ENCODE data around the gene PLD4.
"Not testable (repeated sequence)": the region's sequence is repeated elsewhere in the genome, so short reads cannot be mapped to it uniquely, and the experiment has no call there.

The PLD4 gene

GRCh38 chr14:104912053-104912452 lies 12.6 kb upstream of the PLD4 start:
- Histone ChIP-seq H3K27me3 (ENCODE audit: control insufficient read depth in 1 of 2, insufficient read depth in 2 of 2, low read length in 2 of 2) (no peaks in the 10 kb centered on the region), H3K4me3 (ENCODE audit: low read depth in 1 of 2, low read length in 2 of 2) (no peak overlapping the region), H3K9ac (ENCODE audit: low read length) (no peak overlapping the region), H3K27ac (ENCODE audit: low read depth, low read length) (no peak overlapping the region), H3K36me3 (ENCODE audit: insufficient read depth, low read length) (no peaks in the 10 kb centered on the region), H3K9me3 (ENCODE audit: low read length) (peaks cover 4% of the 10 kb centered on the region), H3K4me1 (ENCODE audit: insufficient read depth, low read length) (no peaks in the 10 kb centered on the region)

DNA sequence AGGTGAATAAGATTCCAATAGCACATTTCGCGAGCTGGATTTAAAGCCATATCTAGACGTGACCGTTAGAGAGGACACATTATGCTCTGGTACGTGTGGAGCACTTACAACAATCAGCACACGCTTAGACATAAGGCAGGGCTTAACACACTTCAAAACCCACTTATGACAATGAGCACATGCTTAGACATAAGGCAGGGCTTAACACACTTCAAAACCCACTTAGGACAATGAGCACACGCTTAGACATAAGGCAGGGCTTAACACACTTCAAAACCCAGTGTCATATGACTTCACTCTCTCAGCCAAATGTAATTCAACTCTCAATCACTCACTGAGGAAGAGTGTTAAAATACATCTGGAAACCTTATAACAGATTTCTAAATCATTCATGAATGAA lies 11.2 kb upstream of the PLD4 start:
- no peaks in the 10 kb centered on the region for H3K36me3 ChIP-seq (ENCODE audit: insufficient read depth, low read length)
- peaks cover 4% of the 10 kb centered on the region for H3K9me3 ChIP-seq (ENCODE audit: low read length)
- H3K27ac ChIP-seq (ENCODE audit: low read depth, low read length) = no peak overlapping the region
- no peak overlapping the region for H3K4me3 ChIP-seq (ENCODE audit: low read depth in 1 of 2, low read length in 2 of 2)
- no peaks in the 10 kb centered on the region for H3K4me1 ChIP-seq (ENCODE audit: insufficient read depth, low read length)
- H3K9ac ChIP-seq (ENCODE audit: low read length) = no peak overlapping the region
- no peaks in the 10 kb centered on the region for H3K27me3 ChIP-seq (ENCODE audit: control insufficient read depth in 1 of 2, insufficient read depth in 2 of 2, low read length in 2 of 2)

- Histone ChIP-seq H3K27me3 (ENCODE audit: control insufficient read depth in 1 of 2, insufficient read depth in 2 of 2, low read length in 2 of 2) (no peaks in the 10 kb centered on the region), H3K9ac (ENCODE audit: low read length) (no peak overlapping the region), H3K27ac (ENCODE audit: low read depth, low read length) (no peak overlapping the region), H3K4me3 (ENCODE audit: low read depth in 1 of 2, low read length in 2 of 2) (no peak overlapping the region), H3K36me3 (ENCODE audit: insufficient read depth, low read length) (no peaks in the 10 kb centered on the region), H3K9me3 (ENCODE audit: low read length) (peaks cover 3% of the 10 kb centered on the region), H3K4me1 (ENCODE audit: insufficient read depth, low read length) (no peaks in the 10 kb centered on the region)
Measured at GRCh38 chr14:104917116-104917515, 7.6 kb upstream of the PLD4 start.

- H3K4me3 ChIP-seq (ENCODE audit: low read depth in 1 of 2, low read length in 2 of 2) = no peak overlapping the region
- no peaks in the 10 kb centered on the region for H3K9me3 ChIP-seq (ENCODE audit: low read length)
- no peaks in the 10 kb centered on the region for H3K27me3 ChIP-seq (ENCODE audit: control insufficient read depth in 1 of 2, insufficient read depth in 2 of 2, low read length in 2 of 2)
- H3K4me1 ChIP-seq (ENCODE audit: insufficient read depth, low read length) = no peaks in the 10 kb centered on the region
- H3K9ac ChIP-seq (ENCODE audit: low read length) = no peak overlapping the region
- no peaks in the 10 kb centered on the region for H3K36me3 ChIP-seq (ENCODE audit: insufficient read depth, low read length)
- no peak overlapping the region for H3K27ac ChIP-seq (ENCODE audit: low read depth, low read length)
Measured at GRCh38 chr14:104917993-104918392, 6.7 kb upstream of the PLD4 start.

DNA sequence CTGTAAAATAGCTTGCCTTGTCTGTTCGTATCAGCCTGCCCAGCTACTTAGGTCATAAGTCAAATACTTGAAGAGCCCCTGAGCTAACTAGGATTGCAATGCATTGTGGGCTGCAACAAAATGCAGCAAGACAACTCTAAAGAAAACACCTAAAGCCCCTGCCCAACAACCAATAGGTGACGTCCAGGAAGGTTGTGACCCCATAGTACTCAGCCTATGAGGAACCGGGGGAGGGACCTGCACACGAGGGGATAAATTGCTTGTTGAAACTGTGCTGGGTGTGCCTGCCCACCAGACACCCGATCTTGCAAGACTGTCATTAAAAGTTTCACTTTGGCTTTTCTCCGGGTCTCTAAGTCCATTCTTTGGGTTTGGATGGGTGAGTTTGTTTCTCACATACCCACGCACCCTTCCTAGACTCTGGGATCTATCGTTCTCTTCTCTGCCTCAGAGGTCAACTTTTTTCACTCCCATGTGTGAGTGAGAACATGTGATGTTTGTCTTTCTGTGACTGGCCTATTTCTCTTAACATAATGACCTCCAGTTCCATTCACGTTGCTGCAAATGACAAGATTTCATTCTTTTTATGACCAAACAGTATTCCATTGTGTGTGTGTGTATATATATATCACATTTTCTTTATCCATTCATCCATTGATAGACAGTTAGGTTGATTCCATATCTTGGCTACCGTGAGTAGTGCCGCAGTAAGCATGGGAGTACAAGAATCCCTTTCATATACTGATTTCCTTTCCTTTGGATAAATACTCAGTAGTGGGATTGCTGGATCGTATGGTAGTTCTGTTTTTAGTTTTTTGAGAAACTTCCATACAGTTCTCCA lies 5.3 kb upstream of the PLD4 start:
- not testable (repeated sequence) for H3K4me1 ChIP-seq (ENCODE audit: insufficient read depth, low read length); H3K9me3 ChIP-seq (ENCODE audit: low read length); H3K27me3 ChIP-seq (ENCODE audit: control insufficient read depth in 1 of 2, insufficient read depth in 2 of 2, low read length in 2 of 2); H3K4me3 ChIP-seq (ENCODE audit: low read depth in 1 of 2, low read length in 2 of 2); H3K27ac ChIP-seq (ENCODE audit: low read depth, low read length); H3K36me3 ChIP-seq (ENCODE audit: insufficient read depth, low read length); H3K9ac ChIP-seq (ENCODE audit: low read length)

- Histone ChIP-seq H3K9me3 (ENCODE audit: low read length) (no peaks in the 10 kb centered on the region), H3K9ac (ENCODE audit: low read length) (no peak overlapping the region), H3K27ac (ENCODE audit: low read depth, low read length) (no peak overlapping the region), H3K36me3 (ENCODE audit: insufficient read depth, low read length) (no peaks in the 10 kb centered on the region), H3K4me1 (ENCODE audit: insufficient read depth, low read length) (no peaks in the 10 kb centered on the region), H3K27me3 (ENCODE audit: control insufficient read depth in 1 of 2, insufficient read depth in 2 of 2, low read length in 2 of 2) (no peaks in the 10 kb centered on the region), H3K4me3 (ENCODE audit: low read depth in 1 of 2, low read length in 2 of 2) (no peak overlapping the region)
Measured at GRCh38 chr14:104919993-104920315, 4.7 kb upstream of the PLD4 start.

GRCh38 chr14:104923640-104924420 lies 849 bp upstream of the PLD4 start:
- H3K27me3 ChIP-seq (ENCODE audit: control insufficient read depth in 1 of 2, insufficient read depth in 2 of 2, low read length in 2 of 2) = no peaks in the 10 kb centered on the region
- no peaks in the 10 kb centered on the region for H3K4me1 ChIP-seq (ENCODE audit: insufficient read depth, low read length)
- H3K36me3 ChIP-seq (ENCODE audit: insufficient read depth, low read length) = no peaks in the 10 kb centered on the region
- H3K27ac ChIP-seq (ENCODE audit: low read depth, low read length) = no peak overlapping the region
- no peak overlapping the region for H3K4me3 ChIP-seq (ENCODE audit: low read depth in 1 of 2, low read length in 2 of 2)
- no peaks in the 10 kb centered on the region for H3K9me3 ChIP-seq (ENCODE audit: low read length)
- H3K9ac ChIP-seq (ENCODE audit: low read length) = no peak overlapping the region

DNA sequence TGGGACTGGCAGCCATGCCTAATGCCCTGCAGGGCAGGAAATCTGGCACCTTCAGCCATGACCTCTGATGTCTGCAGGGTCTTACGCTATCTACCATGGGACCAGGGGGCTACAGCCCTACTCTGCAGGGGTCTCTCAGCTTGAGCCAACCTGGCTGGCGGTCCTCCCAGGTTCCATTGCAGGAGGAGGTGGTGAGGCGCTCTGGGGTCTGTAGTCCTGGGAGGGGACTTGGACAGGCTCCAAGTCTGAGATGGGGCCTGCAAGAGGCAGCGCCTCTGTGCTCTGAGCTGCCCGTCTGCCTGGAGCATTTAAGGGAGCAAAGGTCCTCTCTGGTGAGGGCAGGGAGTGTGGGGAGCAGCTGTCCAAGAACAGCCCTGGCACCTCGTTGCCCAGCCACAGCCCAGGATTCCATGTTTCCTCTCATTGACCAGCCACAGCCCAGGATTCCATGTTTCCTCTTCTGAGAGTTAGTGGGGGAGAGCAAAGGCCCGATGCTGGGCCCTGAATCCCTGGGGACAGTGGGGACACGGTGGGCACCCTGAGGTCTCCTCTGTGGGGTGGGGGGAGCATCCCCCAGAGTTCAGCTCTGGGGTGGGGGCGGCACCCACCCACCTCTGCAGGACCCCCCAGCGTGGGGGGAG lies 655 bp downstream of the PLD4 start:
- Histone ChIP-seq H3K9ac (ENCODE audit: low read length) (no peak overlapping the region), H3K36me3 (ENCODE audit: insufficient read depth, low read length) (no peaks in the 10 kb centered on the region), H3K27me3 (ENCODE audit: control insufficient read depth in 1 of 2, insufficient read depth in 2 of 2, low read length in 2 of 2) (no peaks in the 10 kb centered on the region), H3K9me3 (ENCODE audit: low read length) (no peaks in the 10 kb centered on the region), H3K4me3 (ENCODE audit: low read depth in 1 of 2, low read length in 2 of 2) (no peak overlapping the region), H3K27ac (ENCODE audit: low read depth, low read length) (no peak overlapping the region), H3K4me1 (ENCODE audit: insufficient read depth, low read length) (no peaks in the 10 kb centered on the region)

DNA sequence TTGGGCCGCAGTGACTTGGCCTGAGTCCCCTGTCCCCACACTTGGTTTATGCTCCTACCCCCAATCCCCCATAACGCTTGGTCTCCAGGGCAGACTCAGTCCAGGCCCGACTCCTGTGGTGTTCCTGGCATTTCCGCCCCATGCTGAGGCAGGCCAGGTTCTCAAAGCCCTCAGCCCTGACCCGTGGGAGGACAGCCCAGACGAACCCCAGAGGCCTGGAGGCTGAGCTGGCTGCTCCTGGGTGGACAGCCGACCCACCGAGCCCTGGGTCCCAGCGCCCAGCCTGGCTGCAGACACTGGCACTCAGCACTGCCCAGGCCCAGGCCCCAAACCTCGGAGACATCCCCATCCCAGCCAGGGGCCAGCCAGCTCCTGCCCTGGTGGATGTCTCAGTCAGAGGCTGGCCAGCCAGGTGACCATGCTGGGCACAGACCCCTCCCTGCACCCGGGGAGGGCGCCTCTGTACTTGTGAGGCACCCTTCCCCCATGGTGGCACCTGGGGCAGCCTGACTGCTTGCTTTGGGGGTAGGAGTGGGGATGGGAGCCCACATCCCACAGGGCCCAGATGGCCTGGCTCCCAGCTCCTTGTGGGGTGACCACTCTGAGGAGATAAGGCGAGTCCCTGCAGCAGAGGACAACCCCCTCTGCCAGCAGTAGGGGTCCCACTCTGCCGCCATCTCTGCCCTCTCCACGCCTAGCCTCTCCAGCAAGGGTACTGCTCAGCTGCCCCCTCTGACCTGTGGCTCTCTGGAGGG lies 1.4 kb downstream of the PLD4 start:
- H3K9me3 ChIP-seq (ENCODE audit: low read length) = no peaks in the 10 kb centered on the region
- no peaks in the 10 kb centered on the region for H3K4me1 ChIP-seq (ENCODE audit: insufficient read depth, low read length)
- no peaks in the 10 kb centered on the region for H3K27me3 ChIP-seq (ENCODE audit: control insufficient read depth in 1 of 2, insufficient read depth in 2 of 2, low read length in 2 of 2)
- H3K27ac ChIP-seq (ENCODE audit: low read depth, low read length) = no peak overlapping the region
- no peak overlapping the region for H3K9ac ChIP-seq (ENCODE audit: low read length)
- no peaks in the 10 kb centered on the region for H3K36me3 ChIP-seq (ENCODE audit: insufficient read depth, low read length)
- H3K4me3 ChIP-seq (ENCODE audit: low read depth in 1 of 2, low read length in 2 of 2) = no peak overlapping the region

DNA sequence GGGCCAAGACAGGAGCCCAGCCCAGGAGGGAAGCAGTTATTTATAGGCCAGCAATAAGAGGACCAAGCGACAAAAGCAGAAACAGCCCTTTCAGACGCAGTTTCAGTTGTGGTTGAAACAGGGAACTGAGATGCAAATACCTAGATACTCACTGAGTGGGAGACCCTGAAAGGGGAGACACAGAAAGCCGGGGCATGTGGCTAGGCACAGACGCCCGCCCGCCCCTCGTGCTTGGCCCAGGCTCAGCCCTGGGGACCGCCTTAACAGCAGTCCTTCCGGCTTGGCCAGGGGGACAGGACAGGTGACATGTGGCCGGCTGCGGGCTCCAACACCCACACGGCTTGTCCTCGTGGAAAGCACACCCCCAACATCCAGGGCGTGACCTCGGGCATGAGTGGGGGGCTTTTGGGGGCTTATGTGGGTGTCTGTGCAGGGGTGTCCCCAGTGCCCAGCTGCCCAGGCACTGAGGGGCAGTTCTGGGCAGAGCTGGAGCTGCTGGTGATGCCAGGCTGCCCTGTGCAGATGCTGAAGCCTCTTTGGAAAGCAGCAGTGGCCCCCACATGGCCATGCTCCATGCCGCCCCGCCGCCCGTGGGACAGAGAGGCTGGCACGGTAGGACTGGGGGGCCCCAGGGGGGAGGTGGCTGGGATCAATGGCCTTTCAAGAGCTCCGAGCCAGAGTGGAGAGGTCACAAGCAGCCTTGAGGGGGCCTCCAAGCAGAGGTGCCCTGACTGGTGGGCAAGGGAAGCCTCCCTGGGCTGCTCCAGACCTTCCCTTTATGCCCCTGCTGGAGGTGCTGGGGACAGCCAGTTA lies 2.1 kb downstream of the PLD4 start:
- Histone ChIP-seq H3K27me3 (ENCODE audit: control insufficient read depth in 1 of 2, insufficient read depth in 2 of 2, low read length in 2 of 2) (no peaks in the 10 kb centered on the region), H3K4me1 (ENCODE audit: insufficient read depth, low read length) (no peaks in the 10 kb centered on the region), H3K4me3 (ENCODE audit: low read depth in 1 of 2, low read length in 2 of 2) (no peak overlapping the region), H3K27ac (ENCODE audit: low read depth, low read length) (no peak overlapping the region), H3K9me3 (ENCODE audit: low read length) (no peaks in the 10 kb centered on the region), H3K9ac (ENCODE audit: low read length) (no peak overlapping the region), H3K36me3 (ENCODE audit: insufficient read depth, low read length) (no peaks in the 10 kb centered on the region)
